Stimulated activated memory B cell treated with anti-CD40 and anti-IgM and Interleukin-4, amounts not matched to agents 10 μg/mL and 1 μg/mL and 100 μg/mL, for 72 hours (primary cell): ENCODE measurements around the gene CKS2.
A peak's percentile ranks its signal among the peaks of the same experiment; 100 is the strongest.

Experiments
- ATAC-seq: fragments of 150-1000 bp; cut with Tn5 transposase; 2 replicates; pipeline ENCODE4 v1.10.0; 2021
- H3K27ac Mint-ChIP-seq: one replicate; pipeline ENCODE4 v1.8.0; 2022; ENCODE audit warnings: mild to moderate bottlenecking, mixed read lengths
- H3K27me3 Mint-ChIP-seq: one replicate; pipeline ENCODE4 v1.8.0; 2022; ENCODE audit warnings: mixed read lengths
- H3K36me3 Mint-ChIP-seq: one replicate; pipeline ENCODE4 v1.8.0; 2022; ENCODE audit warnings: mixed read lengths
- H3K4me1 Mint-ChIP-seq: one replicate; pipeline ENCODE4 v1.8.0; 2022; ENCODE audit warnings: mixed read lengths
- H3K4me3 Mint-ChIP-seq: one replicate; pipeline ENCODE4 v1.8.0; 2022; ENCODE audit warnings: mild to moderate bottlenecking, moderate library complexity, mixed read lengths
- H3K9me3 Mint-ChIP-seq: one replicate; pipeline ENCODE4 v1.8.0; 2022; ENCODE audit warnings: mixed read lengths

Gene CKS2

GRCh38 chr9:89352451-89352850 lies 41.5 kb downstream of the CKS2 start:
- Mint-ChIP-seq H3K27me3 (no peaks in the 10 kb centered on the region), H3K9me3 (no peaks in the 10 kb centered on the region), H3K4me3 (no peak overlapping the region), H3K27ac (peak overlapping the region; percentile 72), H3K36me3 (peaks cover 88% of the 10 kb centered on the region), H3K4me1 (peaks cover 10% of the 10 kb centered on the region)
- no peak for ATAC-seq

GRCh38 chr9:89352874-89353649 lies 42.1 kb downstream of the CKS2 start:
- H3K27ac Mint-ChIP-seq: peak overlapping the region; percentile 72
- H3K36me3 Mint-ChIP-seq: peaks cover 88% of the 10 kb centered on the region
- no peak for ATAC-seq
- H3K4me1 Mint-ChIP-seq: peaks cover 10% of the 10 kb centered on the region
- H3K9me3 Mint-ChIP-seq: no peaks in the 10 kb centered on the region
- H3K27me3 Mint-ChIP-seq: no peaks in the 10 kb centered on the region
- no peak overlapping the region for H3K4me3 Mint-ChIP-seq

- Mint-ChIP-seq H3K4me1 (peaks cover 10% of the 10 kb centered on the region), H3K27ac (peak overlapping the region; percentile 19)
Measured at GRCh38 chr9:89353989-89354388, 43.0 kb downstream of the CKS2 start.

GRCh38 chr9:89354471-89354870 lies 43.5 kb downstream of the CKS2 start:
- ATAC-seq: no peak
- H3K36me3 Mint-ChIP-seq: peaks cover 86% of the 10 kb centered on the region
- no peak overlapping the region for H3K4me3 Mint-ChIP-seq
- no peak overlapping the region for H3K27ac Mint-ChIP-seq
- H3K27me3 Mint-ChIP-seq: no peaks in the 10 kb centered on the region
- no peaks in the 10 kb centered on the region for H3K9me3 Mint-ChIP-seq
- peaks cover 10% of the 10 kb centered on the region for H3K4me1 Mint-ChIP-seq

More at GRCh38 chr9:89353989-89354388, 43.0 kb downstream of the CKS2 start:
- Mint-ChIP-seq H3K36me3 (peaks cover 89% of the 10 kb centered on the region), H3K4me3 (no peak overlapping the region), H3K27me3 (no peaks in the 10 kb centered on the region), H3K9me3 (no peaks in the 10 kb centered on the region)
- ATAC-seq: no peak

- Mint-ChIP-seq H3K4me1 (peaks cover 4% of the 10 kb centered on the region), H3K36me3 (peaks cover 86% of the 10 kb centered on the region), H3K9me3 (no peaks in the 10 kb centered on the region), H3K27me3 (no peaks in the 10 kb centered on the region), H3K27ac (peak overlapping the region; percentile 46), H3K4me3 (no peak overlapping the region)
- no peak for ATAC-seq
Measured at GRCh38 chr9:89356782-89357181, 45.8 kb downstream of the CKS2 start.

GRCh38 chr9:89357331-89358197 lies 46.6 kb downstream of the CKS2 start:
- Mint-ChIP-seq H3K9me3 (no peaks in the 10 kb centered on the region), H3K36me3 (peaks cover 87% of the 10 kb centered on the region), H3K27ac (peak overlapping the region; percentile 46), H3K4me3 (no peak overlapping the region), H3K27me3 (no peaks in the 10 kb centered on the region), H3K4me1 (no peaks in the 10 kb centered on the region)
- no peak for ATAC-seq

- Mint-ChIP-seq H3K27me3 (no peaks in the 10 kb centered on the region), H3K4me3 (no peak overlapping the region), H3K36me3 (peaks cover 82% of the 10 kb centered on the region), H3K9me3 (no peaks in the 10 kb centered on the region), H3K4me1 (no peaks in the 10 kb centered on the region), H3K27ac (peak overlapping the region; percentile 46)
- ATAC-seq: no peak
Measured at GRCh38 chr9:89358376-89358916, 47.5 kb downstream of the CKS2 start.

- Mint-ChIP-seq H3K36me3 (peaks cover 80% of the 10 kb centered on the region), H3K9me3 (no peaks in the 10 kb centered on the region), H3K4me1 (no peaks in the 10 kb centered on the region), H3K4me3 (no peak overlapping the region), H3K27me3 (no peaks in the 10 kb centered on the region), H3K27ac (peak overlapping the region; percentile 46)
- no peak for ATAC-seq
Measured at GRCh38 chr9:89358985-89359384, 48.0 kb downstream of the CKS2 start.

- Mint-ChIP-seq H3K27ac (peak overlapping the region; percentile 39), H3K27me3 (no peaks in the 10 kb centered on the region), H3K9me3 (no peaks in the 10 kb centered on the region), H3K4me3 (no peak overlapping the region), H3K36me3 (peaks cover 71% of the 10 kb centered on the region), H3K4me1 (no peaks in the 10 kb centered on the region)
- no peak for ATAC-seq
Measured at GRCh38 chr9:89359751-89360261, 48.8 kb downstream of the CKS2 start.

GRCh38 chr9:89360465-89360864 lies 49.5 kb downstream of the CKS2 start:
- no peaks in the 10 kb centered on the region for H3K4me1 Mint-ChIP-seq
- H3K4me3 Mint-ChIP-seq: no peak overlapping the region
- no peaks in the 10 kb centered on the region for H3K9me3 Mint-ChIP-seq
- peaks cover 65% of the 10 kb centered on the region for H3K36me3 Mint-ChIP-seq
- ATAC-seq: no peak
- peak overlapping the region; percentile 39 for H3K27ac Mint-ChIP-seq
- H3K27me3 Mint-ChIP-seq: no peaks in the 10 kb centered on the region

- H3K27me3 Mint-ChIP-seq: no peaks in the 10 kb centered on the region
- ATAC-seq: no peak
- peak overlapping the region; percentile 39 for H3K27ac Mint-ChIP-seq
- H3K4me3 Mint-ChIP-seq: no peak overlapping the region
- H3K9me3 Mint-ChIP-seq: no peaks in the 10 kb centered on the region
- H3K4me1 Mint-ChIP-seq: no peaks in the 10 kb centered on the region
- peaks cover 59% of the 10 kb centered on the region for H3K36me3 Mint-ChIP-seq
Measured at GRCh38 chr9:89361031-89361430, 50.0 kb downstream of the CKS2 start.

- Mint-ChIP-seq H3K9me3 (no peaks in the 10 kb centered on the region), H3K27ac (no peak overlapping the region), H3K4me3 (no peak overlapping the region), H3K36me3 (peaks cover 49% of the 10 kb centered on the region), H3K27me3 (no peaks in the 10 kb centered on the region), H3K4me1 (no peaks in the 10 kb centered on the region)
- ATAC-seq: no peak
Measured at GRCh38 chr9:89361816-89362646, 51.0 kb downstream of the CKS2 start.

- no peak overlapping the region for H3K27ac Mint-ChIP-seq
- no peak overlapping the region for H3K4me3 Mint-ChIP-seq
- no peaks in the 10 kb centered on the region for H3K4me1 Mint-ChIP-seq
- ATAC-seq: no peak
- peaks cover 42% of the 10 kb centered on the region for H3K36me3 Mint-ChIP-seq
- no peaks in the 10 kb centered on the region for H3K27me3 Mint-ChIP-seq
- H3K9me3 Mint-ChIP-seq: no peaks in the 10 kb centered on the region
Measured at GRCh38 chr9:89362647-89363310, 51.8 kb downstream of the CKS2 start.

GRCh38 chr9:89363311-89363670 lies 52.3 kb downstream of the CKS2 start:
- no peak for ATAC-seq
- peaks cover 4% of the 10 kb centered on the region for H3K4me1 Mint-ChIP-seq
- no peaks in the 10 kb centered on the region for H3K9me3 Mint-ChIP-seq
- no peaks in the 10 kb centered on the region for H3K27me3 Mint-ChIP-seq
- H3K36me3 Mint-ChIP-seq: peaks cover 37% of the 10 kb centered on the region
- H3K27ac Mint-ChIP-seq: no peak overlapping the region
- H3K4me3 Mint-ChIP-seq: no peak overlapping the region
